Tibial nerve (tissue), 4 donors: ENCODE measurements around the gene TUBGCP5.

Source experiments
- EP300 ChIP-seq, 2 donors: sonication (generic); formaldehyde crosslinking; IDR thresholded peaks; one replicate each; pipeline ENCODE4 v1.6.1; 2017; ENCODE audit warnings: antibody characterized with exemption in 2 of 2, mild to moderate bottlenecking in 1 of 2
- POLR2A ChIP-seq, 2 donors: fragments of 450-650 bp; IDR thresholded peaks; one replicate each; pipeline ENCODE4 v1.6.1; 2017; ENCODE audit warnings: antibody characterized with exemption in 2 of 2, mild to moderate bottlenecking in 2 of 2, moderate library complexity in 2 of 2
- TF ChIP-seq, protein P1 (sequence below), 5 experiments: fragments of 200-600 bp in 3 of 5; fragments of 450-650 bp in 2 of 5; sonication (generic) in 3 of 5; IDR thresholded peaks; one replicate each; pipeline ENCODE4 v1.5.1; 2016 to 2019; ENCODE audit warnings: antibody characterized with exemption in 5 of 5, mild to moderate bottlenecking in 3 of 5, moderate library complexity in 2 of 5

DNA sequence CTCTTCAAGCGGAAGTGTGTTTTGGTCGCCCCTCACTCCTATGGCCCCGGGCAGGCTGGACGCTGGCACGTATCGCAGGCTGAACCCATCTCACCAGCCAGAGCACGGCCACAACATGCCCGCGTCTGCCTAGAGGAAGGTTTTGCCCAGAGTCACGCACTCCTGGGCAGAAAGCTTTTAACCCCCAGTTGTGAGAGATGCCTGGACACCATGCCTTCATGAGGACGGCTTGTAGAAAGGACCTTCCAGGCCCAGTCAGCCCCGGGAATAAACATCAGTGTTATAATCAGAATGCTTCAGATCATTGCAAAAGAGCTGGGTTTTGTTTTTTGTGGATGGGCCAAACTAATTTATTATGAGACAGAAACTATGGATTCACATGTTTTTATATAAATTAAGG is 75.7 kb downstream of the TUBGCP5 start:
- TF ChIP-seq, protein P1, sequence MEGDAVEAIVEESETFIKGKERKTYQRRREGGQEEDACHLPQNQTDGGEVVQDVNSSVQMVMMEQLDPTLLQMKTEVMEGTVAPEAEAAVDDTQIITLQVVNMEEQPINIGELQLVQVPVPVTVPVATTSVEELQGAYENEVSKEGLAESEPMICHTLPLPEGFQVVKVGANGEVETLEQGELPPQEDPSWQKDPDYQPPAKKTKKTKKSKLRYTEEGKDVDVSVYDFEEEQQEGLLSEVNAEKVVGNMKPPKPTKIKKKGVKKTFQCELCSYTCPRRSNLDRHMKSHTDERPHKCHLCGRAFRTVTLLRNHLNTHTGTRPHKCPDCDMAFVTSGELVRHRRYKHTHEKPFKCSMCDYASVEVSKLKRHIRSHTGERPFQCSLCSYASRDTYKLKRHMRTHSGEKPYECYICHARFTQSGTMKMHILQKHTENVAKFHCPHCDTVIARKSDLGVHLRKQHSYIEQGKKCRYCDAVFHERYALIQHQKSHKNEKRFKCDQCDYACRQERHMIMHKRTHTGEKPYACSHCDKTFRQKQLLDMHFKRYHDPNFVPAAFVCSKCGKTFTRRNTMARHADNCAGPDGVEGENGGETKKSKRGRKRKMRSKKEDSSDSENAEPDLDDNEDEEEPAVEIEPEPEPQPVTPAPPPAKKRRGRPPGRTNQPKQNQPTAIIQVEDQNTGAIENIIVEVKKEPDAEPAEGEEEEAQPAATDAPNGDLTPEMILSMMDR (IDR thresholded peaks at IDR 0.05): no peak
- TF ChIP-seq POLR2A (IDR thresholded peaks at IDR 0.05) (no peak), EP300 (IDR thresholded peaks at IDR 0.05) (no peak)
